Activated T-helper 2 cell treated with anti-CD3 and anti-CD28 coated beads, Interferon-gamma antibody, Interleukin-2, Interleukin-4, amounts not matched to agents 10 μg/mL and 5 μg/mL and 100 μg/mL, durations not matched to agents 14 hours and 24 hours and 36 hours (primary cell): ENCODE results near the gene KLHDC8A. TPM values are rescaled to one million over a fixed set of nuclear protein-coding genes. Genes with fewer than 3 reads are reported as not detected.

Experiments
- DNase-seq: peaks from one replicate; pipeline ENCODE4 v3.0.0; 2021; ENCODE audit warnings: low spot score
- H3K27ac Mint-ChIP-seq: one replicate; pipeline ENCODE4 v1.8.0; 2021; ENCODE audit warnings: mixed read lengths
- H3K27me3 Mint-ChIP-seq: one replicate; pipeline ENCODE4 v1.8.0; 2021; ENCODE audit warnings: low read depth, mixed read lengths
- H3K36me3 Mint-ChIP-seq: one replicate; pipeline ENCODE4 v1.8.0; 2021; ENCODE audit warnings: low read depth, mixed read lengths
- H3K4me1 Mint-ChIP-seq: one replicate; pipeline ENCODE4 v1.8.0; 2021; ENCODE audit warnings: low read depth, mixed read lengths
- H3K4me3 Mint-ChIP-seq: one replicate; pipeline ENCODE4 v1.8.0; 2021; ENCODE audit warnings: low read depth, mild to moderate bottlenecking, moderate library complexity, mixed read lengths
- H3K9me3 Mint-ChIP-seq: one replicate; pipeline ENCODE4 v1.8.0; 2021; ENCODE audit warnings: mixed read lengths
- intact Hi-C: fragments of 100-400 bp; cut with micrococcal nuclease; formaldehyde crosslinking; loops from one replicate; pipeline ENCODE4 v1.15.1; 2023
- total RNA-seq: library from RNA; stranded (reverse); gene quantifications from 2 replicates; pipeline ENCODE4 v1.2.3, GENCODE V29; 2022

Gene KLHDC8A
- total RNA-seq, 1 donor from 2014 or later: not detected

GRCh38 chr1:205379056-205379455 is 22.3 kb upstream of the KLHDC8A start:
- no peak overlapping the region for H3K4me3 Mint-ChIP-seq
- H3K4me1 Mint-ChIP-seq: no peaks in the 10 kb centered on the region
- no peak overlapping the region for H3K27ac Mint-ChIP-seq
- intact Hi-C loops: no loop called here
- peaks cover 25% of the 10 kb centered on the region for H3K27me3 Mint-ChIP-seq
- H3K36me3 Mint-ChIP-seq: no peaks in the 10 kb centered on the region
- H3K9me3 Mint-ChIP-seq: no peaks in the 10 kb centered on the region
- DNase-seq: no peak

- no peaks in the 10 kb centered on the region for H3K4me1 Mint-ChIP-seq
- no peaks in the 10 kb centered on the region for H3K9me3 Mint-ChIP-seq
- no peak for DNase-seq
- no peaks in the 10 kb centered on the region for H3K36me3 Mint-ChIP-seq
- no peak overlapping the region for H3K27ac Mint-ChIP-seq
- intact Hi-C loops: no loop called here
- H3K27me3 Mint-ChIP-seq: peaks cover 39% of the 10 kb centered on the region
- no peak overlapping the region for H3K4me3 Mint-ChIP-seq
Observed at GRCh38 chr1:205377355-205377754, 20.6 kb upstream of the KLHDC8A start.

GRCh38 chr1:205376739-205377138 is 20.0 kb upstream of the KLHDC8A start:
- H3K36me3 Mint-ChIP-seq: no peaks in the 10 kb centered on the region
- H3K4me1 Mint-ChIP-seq: no peaks in the 10 kb centered on the region
- H3K27ac Mint-ChIP-seq: no peak overlapping the region
- DNase-seq: no peak
- H3K9me3 Mint-ChIP-seq: no peaks in the 10 kb centered on the region
- H3K4me3 Mint-ChIP-seq: no peak overlapping the region
- intact Hi-C loops: no loop called here
- peaks cover 42% of the 10 kb centered on the region for H3K27me3 Mint-ChIP-seq

GRCh38 chr1:205375835-205376545 is 19.3 kb upstream of the KLHDC8A start:
- Mint-ChIP-seq H3K9me3 (no peaks in the 10 kb centered on the region), H3K4me3 (no peak overlapping the region), H3K36me3 (no peaks in the 10 kb centered on the region), H3K27ac (no peak overlapping the region), H3K27me3 (peaks cover 42% of the 10 kb centered on the region), H3K4me1 (no peaks in the 10 kb centered on the region)
- intact Hi-C loops: no loop called here
- no peak for DNase-seq

GRCh38 chr1:205374210-205375078 is 17.7 kb upstream of the KLHDC8A start:
- peaks cover 41% of the 10 kb centered on the region for H3K27me3 Mint-ChIP-seq
- no peak for DNase-seq
- intact Hi-C loops: no loop called here
- H3K36me3 Mint-ChIP-seq: no peaks in the 10 kb centered on the region
- no peaks in the 10 kb centered on the region for H3K9me3 Mint-ChIP-seq
- H3K27ac Mint-ChIP-seq: no peak overlapping the region
- no peaks in the 10 kb centered on the region for H3K4me1 Mint-ChIP-seq
- no peak overlapping the region for H3K4me3 Mint-ChIP-seq

- H3K9me3 Mint-ChIP-seq: no peaks in the 10 kb centered on the region
Observed at GRCh38 chr1:205373798-205374175, 17.1 kb upstream of the KLHDC8A start.

GRCh38 chr1:205373022-205373797 is 16.5 kb upstream of the KLHDC8A start:
- intact Hi-C loops: no loop called here
- no peaks in the 10 kb centered on the region for H3K4me1 Mint-ChIP-seq
- H3K36me3 Mint-ChIP-seq: no peaks in the 10 kb centered on the region
- no peak overlapping the region for H3K27ac Mint-ChIP-seq
- H3K27me3 Mint-ChIP-seq: peaks cover 40% of the 10 kb centered on the region
- H3K4me3 Mint-ChIP-seq: no peak overlapping the region
- no peaks in the 10 kb centered on the region for H3K9me3 Mint-ChIP-seq
- DNase-seq: no peak

More at GRCh38 chr1:205373798-205374175, 17.1 kb upstream of the KLHDC8A start:
- H3K36me3 Mint-ChIP-seq: no peaks in the 10 kb centered on the region
- H3K27ac Mint-ChIP-seq: no peak overlapping the region
- H3K4me1 Mint-ChIP-seq: no peaks in the 10 kb centered on the region
- H3K4me3 Mint-ChIP-seq: no peak overlapping the region
- DNase-seq: no peak
- H3K27me3 Mint-ChIP-seq: peaks cover 40% of the 10 kb centered on the region
- intact Hi-C loops: no loop called here

GRCh38 chr1:205371871-205372660 is 15.3 kb upstream of the KLHDC8A start:
- Mint-ChIP-seq H3K4me3 (no peak overlapping the region), H3K36me3 (no peaks in the 10 kb centered on the region), H3K27me3 (peaks cover 43% of the 10 kb centered on the region), H3K4me1 (no peaks in the 10 kb centered on the region), H3K27ac (no peak overlapping the region), H3K9me3 (no peaks in the 10 kb centered on the region)
- intact Hi-C loops: no loop called here
- no peak for DNase-seq

GRCh38 chr1:205370780-205371179 is 14.1 kb upstream of the KLHDC8A start:
- H3K27me3 Mint-ChIP-seq: peaks cover 36% of the 10 kb centered on the region
- no peaks in the 10 kb centered on the region for H3K4me1 Mint-ChIP-seq
- H3K27ac Mint-ChIP-seq: no peak overlapping the region
- no peaks in the 10 kb centered on the region for H3K9me3 Mint-ChIP-seq
- DNase-seq: no peak
- no peak overlapping the region for H3K4me3 Mint-ChIP-seq
- intact Hi-C loops: no loop called here
- H3K36me3 Mint-ChIP-seq: no peaks in the 10 kb centered on the region

GRCh38 chr1:205369701-205370123 is 13.0 kb upstream of the KLHDC8A start:
- DNase-seq: no peak
- Mint-ChIP-seq H3K27me3 (peaks cover 36% of the 10 kb centered on the region), H3K36me3 (no peaks in the 10 kb centered on the region), H3K27ac (no peak overlapping the region), H3K4me1 (no peaks in the 10 kb centered on the region), H3K4me3 (no peak overlapping the region), H3K9me3 (no peaks in the 10 kb centered on the region)
- intact Hi-C loops: no loop called here

GRCh38 chr1:205368478-205368877 is 11.8 kb upstream of the KLHDC8A start:
- H3K4me1 Mint-ChIP-seq: no peaks in the 10 kb centered on the region
- no peaks in the 10 kb centered on the region for H3K9me3 Mint-ChIP-seq
- no peak for DNase-seq
- H3K27me3 Mint-ChIP-seq: peaks cover 27% of the 10 kb centered on the region
- intact Hi-C loops: no loop called here
- no peak overlapping the region for H3K4me3 Mint-ChIP-seq
- H3K36me3 Mint-ChIP-seq: no peaks in the 10 kb centered on the region
- no peak overlapping the region for H3K27ac Mint-ChIP-seq

GRCh38 chr1:205365945-205366463 is 9.3 kb upstream of the KLHDC8A start:
- intact Hi-C loops: no loop called here
- H3K27me3 Mint-ChIP-seq: peaks cover 20% of the 10 kb centered on the region
- no peaks in the 10 kb centered on the region for H3K4me1 Mint-ChIP-seq
- DNase-seq: no peak
- no peak overlapping the region for H3K4me3 Mint-ChIP-seq
- H3K27ac Mint-ChIP-seq: no peak overlapping the region
- no peaks in the 10 kb centered on the region for H3K36me3 Mint-ChIP-seq
- no peaks in the 10 kb centered on the region for H3K9me3 Mint-ChIP-seq
